Endothelial cell of umbilical vein (primary cell): ENCODE results near the gene DPYD. TPM values are rescaled to one million over a fixed set of nuclear protein-coding genes. Genes with fewer than 3 reads are reported as not detected.

Source experiments
- BruUV-seq: library from RNA; stranded (reverse); fragments of 400-500 nt; replicated peaks from 2 replicates; lab custom pipeline; 2021; lab: Mats Ljungman, UMichigan
- CTCF ChIA-PET: fragments of 300-600, 350-600 bp; sonication (Branson Sonifier 250); formaldehyde crosslinking; loops from one replicate; lab custom pipeline; 2021; ENCODE audit warnings: antibody characterized with exemption, inconsistent platforms; lab: Charles Lee
- POLR2A ChIA-PET: fragments of 300-600, 350-600 bp; sonication (Branson Sonifier 250); formaldehyde crosslinking; loops from one replicate; lab custom pipeline; 2021; ENCODE audit warnings: antibody characterized with exemption, inconsistent platforms; lab: Charles Lee
- DNase-seq: peaks from one replicate; pipeline ENCODE4 v3.0.0-alpha.2; 2011; ENCODE audit warnings: low read depth, low spot score
- FAIRE-seq: peaks from 2 replicates; lab custom pipeline; 2011; peaks lifted over from hg19 to GRCh38; lab: Jason Lieb, UNC
- H2AFZ ChIP-seq: 2 replicates; pipeline ENCODE4 v1.6.0; 2012; ENCODE audit warnings: low read depth, low read length, control low read depth, inconsistent platforms
- H3K27ac ChIP-seq: 2 replicates; pipeline ENCODE4 v1.5.1; 2011; ENCODE audit warnings: low read depth, mild to moderate bottlenecking, control low read depth, low read length, moderate library complexity; ENCODE audit not compliant: insufficient read depth
- H3K27me3 ChIP-seq, 2 experiments: 2 replicates each; pipeline versions ENCODE4 v1.6.0 to v1.6.1; 2011; ENCODE audit warnings: low read length in 2 of 2, mixed read lengths in 1 of 2; ENCODE audit not compliant: control insufficient read depth in 2 of 2, insufficient read depth in 2 of 2
- H3K36me3 ChIP-seq, 2 experiments: 2 replicates in 1 of 2; 3 replicates in 1 of 2; pipeline ENCODE4 v1.5.1; 2011; ENCODE audit warnings: low read length in 2 of 2, mild to moderate bottlenecking in 1 of 2, moderate library complexity in 1 of 2; ENCODE audit not compliant: control insufficient read depth in 2 of 2, insufficient read depth in 2 of 2; ENCODE audit errors: extremely low read depth in 1 of 2
- H3K4me1 ChIP-seq: 3 replicates; pipeline ENCODE4 v1.5.1; 2011; ENCODE audit warnings: mild to moderate bottlenecking, low read length; ENCODE audit not compliant: control insufficient read depth, insufficient read depth; ENCODE audit errors: extremely low read depth
- H3K4me2 ChIP-seq: 2 replicates; pipeline ENCODE4 v1.6.1; 2011; ENCODE audit warnings: low read length, control low read depth, mixed read lengths; ENCODE audit not compliant: insufficient read depth
- H3K4me3 ChIP-seq, 3 experiments: fragments of 200-600 bp in 1 of 3; sonication (generic), shearing (Covaris generic) in 1 of 3; replicated peaks in 1 of 3; 2 replicates each; pipeline ENCODE4 v1.5.1; 2011 to 2016; ENCODE audit warnings: control low read depth in 3 of 3, low read length in 3 of 3, mild to moderate bottlenecking in 2 of 3, inconsistent platforms in 1 of 3, low read depth in 1 of 3, moderate library complexity in 1 of 3; ENCODE audit not compliant: insufficient read depth in 1 of 3
- H3K79me2 ChIP-seq: 2 replicates; pipeline ENCODE4 v1.6.0; 2012; ENCODE audit warnings: low read length, inconsistent platforms; ENCODE audit not compliant: control insufficient read depth, insufficient read depth
- H3K9ac ChIP-seq: replicated peaks from 2 replicates; pipeline ENCODE3; 2011; ENCODE audit warnings: low read length, control low read depth; ENCODE audit not compliant: insufficient read depth; ENCODE audit errors: extremely low read depth
- H3K9me1 ChIP-seq: replicated peaks from 3 replicates; pipeline ENCODE4 v1.6.0; 2011; ENCODE audit warnings: mild to moderate bottlenecking, low read length; ENCODE audit not compliant: control insufficient read depth, insufficient read depth; ENCODE audit errors: extremely low read depth
- H3K9me3 ChIP-seq: replicated peaks from 2 replicates; pipeline ENCODE4 v1.5.1; 2012; ENCODE audit warnings: low read length, inconsistent platforms; ENCODE audit not compliant: control insufficient read depth, insufficient read depth
- H4K20me1 ChIP-seq: replicated peaks from 2 replicates; pipeline ENCODE3; 2011; ENCODE audit warnings: mild to moderate bottlenecking, low read length; ENCODE audit not compliant: control insufficient read depth, insufficient read depth; ENCODE audit errors: extremely low read depth
- CTCF ChIP-seq, 2 donors: IDR thresholded peaks; 1 replicate in 1 of 2; 2 replicates in 1 of 2; pipeline ENCODE4 v1.5.1; 2011; ENCODE audit warnings: low read length in 2 of 2, mild to moderate bottlenecking in 2 of 2, moderate library complexity in 2 of 2, control low read depth in 1 of 2, inconsistent platforms in 1 of 2, low read depth in 1 of 2; ENCODE audit not compliant: insufficient read depth in 1 of 2; ENCODE audit errors: extremely low read depth in 1 of 2
- EZH2 ChIP-seq: IDR thresholded peaks from 2 replicates; pipeline ENCODE4 v1.6.1; 2012; ENCODE audit warnings: borderline replicate concordance, low read depth, mild to moderate bottlenecking, moderate library complexity, low read length, inconsistent platforms; ENCODE audit not compliant: severe bottlenecking
- FOS ChIP-seq: IDR thresholded peaks from 2 replicates; pipeline ENCODE4 v1.6.1; 2011; ENCODE audit warnings: mild to moderate bottlenecking, low read length, moderate library complexity, borderline replicate concordance; ENCODE audit not compliant: insufficient read depth
- GATA2 ChIP-seq: IDR thresholded peaks from 2 replicates; pipeline ENCODE4 v1.7.0; 2011; ENCODE audit warnings: low read depth, mild to moderate bottlenecking, moderate library complexity, mixed read lengths, low read length; ENCODE audit not compliant: insufficient read length, insufficient read depth
- JUN ChIP-seq: IDR thresholded peaks from 2 replicates; pipeline ENCODE4 v1.6.1; 2011; ENCODE audit warnings: borderline replicate concordance, low read depth; ENCODE audit not compliant: insufficient read length, insufficient read depth
- MYC ChIP-seq: IDR thresholded peaks from one replicate; pipeline ENCODE4 v1.6.1; 2011; ENCODE audit warnings: mild to moderate bottlenecking, low read depth, low read length
- POLR2A ChIP-seq: IDR thresholded peaks from 2 replicates; pipeline ENCODE4 v1.6.1; 2012; ENCODE audit warnings: low read depth, mild to moderate bottlenecking, control low read depth, low read length
- POLR2AphosphoS5 ChIP-seq: IDR thresholded peaks from 2 replicates; pipeline ENCODE4 v1.6.1; 2012; ENCODE audit warnings: low read depth, mild to moderate bottlenecking, control low read depth, low read length, moderate library complexity; ENCODE audit not compliant: insufficient read depth
- dilution Hi-C: fragments of 300-500 bp; cut with MboI; formaldehyde crosslinking; loops from one replicate; pipeline ENCODE4 v1.15.0; 2019; ENCODE audit warnings: low sequenced_read_pairs; ENCODE audit not compliant: extremely low pct_ligation_motif_present
- intact Hi-C: fragments of 100-400 bp; cut with micrococcal nuclease; formaldehyde crosslinking; loops from one replicate; pipeline ENCODE4 v1.10.0; 2022
- polyA plus RNA-seq, 4 experiments: library from polyadenylated mRNA; depleted of rRNA in 3 of 4; stranded (reverse) in 3 of 4; unstranded in 1 of 4; fragments of >200 nt; gene quantifications; 2 replicates each; pipeline versions ENCODE4 v1.2.1 to v1.2.3, GENCODE V29; 2011 to 2012; ENCODE audit warnings: missing spikeins in 1 of 4
- total RNA-seq: library from RNA; stranded (reverse); gene quantifications from 2 replicates; pipeline ENCODE4 v1.2.3, GENCODE V29; 2021
- TF ChIP-seq, protein P1 (sequence below): IDR thresholded peaks from 2 replicates; pipeline ENCODE4 v1.6.1; 2011; ENCODE audit not compliant: insufficient read depth, insufficient read length

Gene DPYD
- total and polyA plus RNA-seq, 2 donors (not counting 3 experiments of a cell fraction or from before 2014, with no cell fraction given): 4.6 to 15.1 TPM

GRCh38 chr1:97570691-97571090 lies 350.1 kb downstream of the DPYD start:
- H3K79me2 ChIP-seq: no peaks in the 10 kb centered on the region
- no peaks in the 10 kb centered on the region for H3K9me1 ChIP-seq
- H4K20me1 ChIP-seq: no peaks in the 10 kb centered on the region
- intact Hi-C loops (no loop called here), dilution Hi-C loops (no loop called here)
- BruUV-seq: no TSS peak
- no peak for DNase-seq
- H3K27me3 ChIP-seq: no peaks in the 10 kb centered on the region
- H3K4me1 ChIP-seq: no peaks in the 10 kb centered on the region
- H3K9me3 ChIP-seq: no peaks in the 10 kb centered on the region
- H3K4me3 ChIP-seq: no peak overlapping the region
- no peak overlapping the region for H3K4me2 ChIP-seq
- ChIA-PET POLR2A (no interaction called here), CTCF (interaction anchor here (1.1 kb wide), 1 partner anchor 11 kb away, joined by 4 read pairs; no protein-coding TSS in a partner anchor)
- TF ChIP-seq CTCF (IDR thresholded peaks at IDR 0.05; ENCODE audit: extremely low read depth in 1 of 2, insufficient read depth in 1 of 2, low read depth in 1 of 2, low read length in 2 of 2): no peak
- FAIRE-seq: no peak
- H3K36me3 ChIP-seq: no peaks in the 10 kb centered on the region
- H2AFZ ChIP-seq: no peak overlapping the region
- H3K27ac ChIP-seq: no peak overlapping the region
- H3K9ac ChIP-seq: no peak overlapping the region

GRCh38 chr1:97567000-97567749 lies 353.7 kb downstream of the DPYD start:
- no peaks in the 10 kb centered on the region for H3K27me3 ChIP-seq
- FAIRE-seq: no peak
- H3K4me1 ChIP-seq: no peaks in the 10 kb centered on the region
- CTCF ChIA-PET: no interaction called here
- H4K20me1 ChIP-seq: no peaks in the 10 kb centered on the region
- no peak overlapping the region for H3K4me2 ChIP-seq
- no peaks in the 10 kb centered on the region for H3K36me3 ChIP-seq
- no peak overlapping the region for H3K4me3 ChIP-seq
- no TSS peak for BruUV-seq
- no peaks in the 10 kb centered on the region for H3K79me2 ChIP-seq
- H3K9ac ChIP-seq: no peak overlapping the region
- no peak overlapping the region for H3K27ac ChIP-seq
- no peaks in the 10 kb centered on the region for H3K9me1 ChIP-seq
- TF ChIP-seq JUN: no peak
- no peak for TF ChIP-seq FOS
- no peak for TF ChIP-seq POLR2AphosphoS5
- TF ChIP-seq CTCF (IDR thresholded peaks at IDR 0.05; ENCODE audit: extremely low read depth in 1 of 2, insufficient read depth in 1 of 2, low read depth in 1 of 2, low read length in 2 of 2): no peak
- TF ChIP-seq EZH2: no peak
- TF ChIP-seq, protein P1, sequence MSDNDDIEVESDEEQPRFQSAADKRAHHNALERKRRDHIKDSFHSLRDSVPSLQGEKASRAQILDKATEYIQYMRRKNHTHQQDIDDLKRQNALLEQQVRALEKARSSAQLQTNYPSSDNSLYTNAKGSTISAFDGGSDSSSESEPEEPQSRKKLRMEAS: no peak
- no peak for TF ChIP-seq MYC
- no peak for TF ChIP-seq POLR2A
- TF ChIP-seq GATA2: no peak
- no peak for DNase-seq
- dilution Hi-C loops (no loop called here), intact Hi-C loops (no loop called here)
- no peaks in the 10 kb centered on the region for H3K9me3 ChIP-seq
- POLR2A ChIA-PET: no interaction called here
- H2AFZ ChIP-seq: no peak overlapping the region
